Measurements from ENCODE around the gene ZCCHC18.

GRCh38 chrX:104137496-104137895, 25.2 kb downstream of the ZCCHC18 start:
- no peak for TF ChIP-seq CTCF (IDR thresholded peaks at IDR 0.05)
- TF ChIP-seq POLR2A (IDR thresholded peaks at IDR 0.05): no peak

All from suprapubic skin (tissue), 3 donors.